Measurements from ENCODE around the gene LRIG2. TPM values are rescaled to one million over a fixed set of nuclear protein-coding genes. Genes with fewer than 3 reads are reported as not detected.

The LRIG2 gene
- polyA plus RNA-seq, 3 donors: 0.93 to 12.7 (median 0.96) TPM

DNA sequence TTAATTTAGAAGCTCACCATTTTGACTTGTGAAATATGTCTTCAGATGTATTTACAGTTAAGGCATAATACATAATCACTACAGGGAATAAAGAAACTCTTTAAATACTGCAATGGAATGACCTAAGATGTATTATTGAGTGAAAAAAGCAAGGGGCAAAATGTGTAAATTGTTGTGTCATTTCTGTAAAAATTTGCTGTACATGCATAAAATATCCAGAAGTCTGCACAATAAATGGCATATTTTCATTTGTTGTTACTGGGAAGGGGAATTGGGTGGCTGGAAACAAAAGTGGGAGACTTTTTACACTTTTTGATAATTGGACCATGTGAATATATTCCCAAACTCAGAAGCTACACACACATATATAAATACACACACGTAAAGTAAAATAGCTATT, 17.1 kb downstream of the LRIG2 start:
- no peak for DNase-seq
- peaks cover 31 to 57% of the 10 kb centered on the region in 2 donors for H3K36me3 ChIP-seq (replicated peaks in 1 of 2; ENCODE audit: control insufficient read depth in 1 of 2, insufficient read depth in 2 of 2, low read length in 2 of 2)
- no peaks in the 10 kb centered on the region for H3K9me3 ChIP-seq (replicated peaks in 1 of 2; ENCODE audit: control insufficient read depth in 1 of 2, insufficient read depth in 1 of 2, low read length in 2 of 2)
- no peak overlapping the region for H3K4me2 ChIP-seq (replicated peaks; ENCODE audit: extremely low read depth, low read length, poor library complexity, severe bottlenecking)
- no peaks in the 10 kb centered on the region for H3K9me3 Mint-ChIP-seq
- TF ChIP-seq, protein P1, sequence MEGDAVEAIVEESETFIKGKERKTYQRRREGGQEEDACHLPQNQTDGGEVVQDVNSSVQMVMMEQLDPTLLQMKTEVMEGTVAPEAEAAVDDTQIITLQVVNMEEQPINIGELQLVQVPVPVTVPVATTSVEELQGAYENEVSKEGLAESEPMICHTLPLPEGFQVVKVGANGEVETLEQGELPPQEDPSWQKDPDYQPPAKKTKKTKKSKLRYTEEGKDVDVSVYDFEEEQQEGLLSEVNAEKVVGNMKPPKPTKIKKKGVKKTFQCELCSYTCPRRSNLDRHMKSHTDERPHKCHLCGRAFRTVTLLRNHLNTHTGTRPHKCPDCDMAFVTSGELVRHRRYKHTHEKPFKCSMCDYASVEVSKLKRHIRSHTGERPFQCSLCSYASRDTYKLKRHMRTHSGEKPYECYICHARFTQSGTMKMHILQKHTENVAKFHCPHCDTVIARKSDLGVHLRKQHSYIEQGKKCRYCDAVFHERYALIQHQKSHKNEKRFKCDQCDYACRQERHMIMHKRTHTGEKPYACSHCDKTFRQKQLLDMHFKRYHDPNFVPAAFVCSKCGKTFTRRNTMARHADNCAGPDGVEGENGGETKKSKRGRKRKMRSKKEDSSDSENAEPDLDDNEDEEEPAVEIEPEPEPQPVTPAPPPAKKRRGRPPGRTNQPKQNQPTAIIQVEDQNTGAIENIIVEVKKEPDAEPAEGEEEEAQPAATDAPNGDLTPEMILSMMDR (IDR thresholded peaks at IDR 0.05): no peak
- no peaks in the 10 kb centered on the region for H3K4me1 ChIP-seq (ENCODE audit: control insufficient read depth in 1 of 2, insufficient read depth in 2 of 2, low read length in 2 of 2)
- H3K9ac ChIP-seq (ENCODE audit: insufficient read depth, low read length, poor library complexity, severe bottlenecking): no peak overlapping the region
- no peaks in the 10 kb centered on the region for H3K27me3 ChIP-seq (ENCODE audit: control insufficient read depth in 2 of 2, insufficient read depth in 2 of 2, low read length in 2 of 2)
- H3K79me2 ChIP-seq (ENCODE audit: insufficient read depth, low read length): peaks cover 57% of the 10 kb centered on the region
- no peak overlapping the region for H3K4me3 ChIP-seq (replicated peaks in 1 of 3; ENCODE audit: low read depth in 2 of 3, low read length in 3 of 3)
- WGBS (ENCODE audit: insufficient coverage): no CpG with 5 or more reads among the region's 1 CpG
- H3K27ac Mint-ChIP-seq: no peak overlapping the region
- peaks cover 44 to 52% of the 10 kb centered on the region in 2 donors for H3K36me3 Mint-ChIP-seq
- intact Hi-C loops (cut with micrococcal nuclease): no loop called here
- no peaks in the 10 kb centered on the region for H3K4me1 Mint-ChIP-seq
- no peak overlapping the region for H2AFZ ChIP-seq (ENCODE audit: insufficient read depth, low read depth, low read length, poor library complexity, severe bottlenecking)
- H3K27ac ChIP-seq (ENCODE audit: low read depth in 1 of 2, low read length in 2 of 2): no peak overlapping the region
- peaks cover 60% of the 10 kb centered on the region for H4K20me1 ChIP-seq (ENCODE audit: insufficient read depth, low read length)
- no peaks in the 10 kb centered on the region for H3K27me3 Mint-ChIP-seq (ENCODE audit: low read depth in 3 of 3)
- H3K4me3 Mint-ChIP-seq: no peak overlapping the region

DNA sequence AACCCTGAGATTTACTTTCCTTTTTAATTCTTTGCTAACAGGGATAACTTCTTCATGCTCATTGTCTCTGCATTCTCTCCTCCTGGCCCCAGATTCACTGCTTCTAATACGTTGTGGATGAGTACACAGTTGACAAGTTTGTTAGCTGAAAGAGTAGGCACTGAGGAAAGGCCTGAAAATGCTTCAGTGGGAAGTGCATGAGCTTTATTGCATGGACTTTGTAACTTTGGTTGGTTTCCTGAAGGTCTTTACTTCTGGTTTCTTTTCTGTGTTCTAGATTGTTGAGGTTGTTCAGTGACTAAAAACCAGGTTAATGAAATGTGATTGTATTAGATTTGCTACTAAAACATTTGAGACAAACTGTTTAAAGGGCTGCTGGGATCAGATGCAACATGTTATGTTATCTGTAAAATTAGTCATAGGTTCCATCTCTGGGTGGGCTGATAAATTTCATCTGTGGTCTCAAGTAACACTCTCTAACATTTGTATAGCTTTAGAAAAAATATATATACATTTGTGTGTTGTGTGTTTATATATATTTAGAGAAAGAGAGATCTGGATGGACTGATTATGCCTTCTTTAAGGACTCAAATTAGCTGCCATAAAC, 19.1 kb downstream of the LRIG2 start:
- no peak overlapping the region for H3K27ac ChIP-seq (ENCODE audit: low read depth in 1 of 2, low read length in 2 of 2)
- peaks cover 36% of the 10 kb centered on the region for H3K79me2 ChIP-seq (ENCODE audit: insufficient read depth, low read length)
- no peaks in the 10 kb centered on the region for H3K4me1 ChIP-seq (ENCODE audit: control insufficient read depth in 1 of 2, insufficient read depth in 2 of 2, low read length in 2 of 2)
- no peak overlapping the region for H3K4me3 ChIP-seq (replicated peaks in 1 of 3; ENCODE audit: low read depth in 2 of 3, low read length in 3 of 3)
- no peaks in the 10 kb centered on the region for H3K4me1 Mint-ChIP-seq
- H3K9ac ChIP-seq (ENCODE audit: insufficient read depth, low read length, poor library complexity, severe bottlenecking): no peak overlapping the region
- no CpG with 5 or more reads among the region's 1 CpG for WGBS (ENCODE audit: insufficient coverage)
- TF ChIP-seq, protein P1 (IDR thresholded peaks at IDR 0.05): no peak
- H3K9me3 ChIP-seq (replicated peaks in 1 of 2; ENCODE audit: control insufficient read depth in 1 of 2, insufficient read depth in 1 of 2, low read length in 2 of 2): no peaks in the 10 kb centered on the region
- H3K4me2 ChIP-seq (replicated peaks; ENCODE audit: extremely low read depth, low read length, poor library complexity, severe bottlenecking): no peak overlapping the region
- H3K27me3 ChIP-seq (ENCODE audit: control insufficient read depth in 2 of 2, insufficient read depth in 2 of 2, low read length in 2 of 2): no peaks in the 10 kb centered on the region
- H3K9me3 Mint-ChIP-seq: no peaks in the 10 kb centered on the region
- no peak overlapping the region for H2AFZ ChIP-seq (ENCODE audit: insufficient read depth, low read depth, low read length, poor library complexity, severe bottlenecking)
- DNase-seq: no peak
- H3K36me3 ChIP-seq (replicated peaks in 1 of 2; ENCODE audit: control insufficient read depth in 1 of 2, insufficient read depth in 2 of 2, low read length in 2 of 2): peaks cover 41 to 61% of the 10 kb centered on the region in 2 donors
- no peaks in the 10 kb centered on the region for H3K27me3 Mint-ChIP-seq (ENCODE audit: low read depth in 3 of 3)
- intact Hi-C loops (cut with micrococcal nuclease): no loop called here
- peaks cover 40% of the 10 kb centered on the region for H4K20me1 ChIP-seq (ENCODE audit: insufficient read depth, low read length)
- peaks cover 48 to 56% of the 10 kb centered on the region in 2 donors for H3K36me3 Mint-ChIP-seq
- no peak overlapping the region for H3K4me3 Mint-ChIP-seq
- H3K27ac Mint-ChIP-seq: peak overlapping the region in 3 of 7 donors; percentile 20 to 63 (median 23)

Data from CD14-positive monocyte (primary cell).